HepG2 (cell line): Measurements from ENCODE around the gene SERPINE3. TPM values are rescaled to one million over a fixed set of nuclear protein-coding genes. Genes with fewer than 3 reads are reported as not detected.

Experiments
- ATAC-seq: fragments of 200-7000 bp; cut with Tn5 transposase; 3 replicates; pipeline ENCODE4 v1.9.1; 2020; ENCODE audit warnings: mild to moderate bottlenecking, moderate library complexity
- BruUV-seq: library from RNA; stranded (reverse); fragments of 400-500 nt; replicated peaks from 2 replicates; lab custom pipeline; 2021; lab: Mats Ljungman, UMichigan
- CTCF ChIA-PET: fragments of 300-600 bp; formaldehyde crosslinking; extraction: SDS; loops from one replicate; lab custom pipeline; 2021; ENCODE audit warnings: low total read pairs, inconsistent platforms, low intra/inter-chr PET ratio; lab: Yijun Ruan, JAX
- POLR2A ChIA-PET: fragments of 350-600 bp; sonication (Branson Sonifier 250); formaldehyde crosslinking; loops from one replicate; lab custom pipeline; 2020; ENCODE audit warnings: antibody characterized with exemption, inconsistent platforms; lab: Yijun Ruan, JAX
- DNase-seq: peaks from one replicate; pipeline ENCODE4 v3.0.0-alpha.2; 2015; ENCODE audit warnings: low spot score
- FAIRE-seq: peaks from 3 replicates; lab custom pipeline; 2011; peaks lifted over from hg19 to GRCh38; lab: Jason Lieb, UNC
- H2AFZ ChIP-seq: one replicate; pipeline ENCODE4 v1.6.1; 2011; ENCODE audit warnings: low read length, inconsistent platforms
- H3K27ac ChIP-seq: fragments of 300-600 bp; 3 replicates; pipeline ENCODE4 v1.8.0; 2011; ENCODE audit warnings: mixed run types, mild to moderate bottlenecking, mixed read lengths, low read length, inconsistent platforms; ENCODE audit not compliant: insufficient read depth; ENCODE audit errors: extremely low read length
- H3K27me3 ChIP-seq, 2 experiments: fragments of 200-600 bp in 1 of 2; 2 replicates in 1 of 2; 3 replicates in 1 of 2; pipeline versions ENCODE4 v1.6.0 to v1.8.0; 2011; ENCODE audit warnings: low read length in 2 of 2, mild to moderate bottlenecking in 2 of 2, moderate library complexity in 2 of 2, inconsistent platforms in 1 of 2; ENCODE audit not compliant: insufficient read depth in 2 of 2, control insufficient read depth in 1 of 2
- H3K36me3 ChIP-seq, 2 experiments: fragments of 200-600 bp in 1 of 2; replicated peaks in 1 of 2; 2 replicates in 1 of 2; 3 replicates in 1 of 2; pipeline versions ENCODE4 v1.5.1 to v1.8.0; 2011; ENCODE audit warnings: low read length in 2 of 2, inconsistent platforms in 1 of 2; ENCODE audit not compliant: insufficient read depth in 2 of 2, control insufficient read depth in 1 of 2
- H3K4me1 ChIP-seq: 2 replicates; pipeline ENCODE4 v1.5.1; 2012; ENCODE audit warnings: low read length, inconsistent platforms; ENCODE audit not compliant: insufficient read depth
- H3K4me2 ChIP-seq: 2 replicates; pipeline ENCODE4 v1.6.0; 2011; ENCODE audit warnings: low read depth, low read length, inconsistent platforms
- H3K4me3 ChIP-seq, 3 experiments: fragments of 200-600 bp in 1 of 3; sonication (generic), shearing (Covaris generic) in 1 of 3; replicated peaks in 1 of 3; 2 replicates each; pipeline ENCODE4 v1.5.1; 2011 to 2016; ENCODE audit warnings: low read length in 3 of 3, inconsistent platforms in 2 of 3, low read depth in 2 of 3, mild to moderate bottlenecking in 2 of 3, control low read depth in 1 of 3, mixed read lengths in 1 of 3; ENCODE audit not compliant: insufficient read depth in 1 of 3
- H3K79me2 ChIP-seq: one replicate; pipeline ENCODE4 v1.6.1; 2011; ENCODE audit warnings: low read length, inconsistent platforms; ENCODE audit not compliant: insufficient read depth
- H3K9ac ChIP-seq: 2 replicates; pipeline ENCODE4 v1.6.0; 2011; ENCODE audit warnings: mild to moderate bottlenecking, low read depth, low read length, inconsistent platforms; ENCODE audit not compliant: insufficient read depth
- H3K9me3 ChIP-seq: 2 replicates; pipeline ENCODE4 v1.5.1; 2012; ENCODE audit warnings: mild to moderate bottlenecking, low read length
- H4K20me1 ChIP-seq: 2 replicates; pipeline ENCODE4 v1.6.0; 2011; ENCODE audit warnings: inconsistent platforms, mild to moderate bottlenecking, low read length, moderate library complexity; ENCODE audit not compliant: insufficient read depth
- NBN ChIP-seq: fragments of 450-650 bp; conservative IDR thresholded peaks from 2 replicates; pipeline ENCODE4 v1.6.1; 2017
- XBP1 ChIP-seq: sonication (generic); formaldehyde crosslinking; IDR thresholded peaks from 2 replicates; pipeline ENCODE4 v1.5.0; 2020; ENCODE audit warnings: missing genetic modification reagents
- ZNF616 ChIP-seq: sonication (generic); formaldehyde crosslinking; IDR thresholded peaks from 2 replicates; pipeline ENCODE4 v1.5.0; 2020; ENCODE audit warnings: low read depth, mild to moderate bottlenecking, missing genetic modification reagents
- ZSCAN9 ChIP-seq: IDR thresholded peaks from 2 replicates; pipeline ENCODE4 v1.6.1; 2016; ENCODE audit warnings: borderline replicate concordance
- WGBS: methylation state at CpG from one replicate; pipeline ENCODE4 v1.1.6; 2017; ENCODE audit warnings: low lambda C conversion rate; 5-methylcytosine and 5-hydroxymethylcytosine counted together
- in situ Hi-C: cut with HindIII; loops from 2 replicates; pipeline ENCODE4 v1.10.0; 2017; ENCODE audit warnings: low pct_unique_long_range_greater_than_20kb; ENCODE audit not compliant: extremely low pct_ligation_motif_present
- intact Hi-C: fragments of 100-400 bp; cut with micrococcal nuclease; formaldehyde crosslinking; loops from one replicate; pipeline ENCODE4 v1.10.0; 2022; ENCODE audit not compliant: unreplicated experiment
- polyA plus RNA-seq, 8 experiments: library from polyadenylated mRNA; depleted of rRNA in 3 of 8; stranded (reverse) in 7 of 8; unstranded in 1 of 8; fragments of >200 nt; fragmentation: Illumina TruSeq in 4 of 8; extraction: Trizol in 4 of 8; gene quantifications; 2 replicates each; pipeline versions ENCODE4 v1.2.1 to v1.2.3, GENCODE V29; 2011 to 2016; ENCODE audit warnings: low read depth in 4 of 8, missing spikeins in 1 of 8, mixed read lengths in 1 of 8; ENCODE audit not compliant: insufficient read depth in 1 of 8
- total RNA-seq, 5 experiments: library from RNA; depleted of rRNA; stranded (reverse); fragments of >200 nt; fragmentation: Illumina TruSeq; extraction: Trizol; gene quantifications; 2 replicates each; pipeline ENCODE4 v1.2.3, GENCODE V29; 2016; ENCODE audit warnings: low read depth in 1 of 5
- TF ChIP-seq, protein P1 (sequence below): sonication (generic); formaldehyde crosslinking; IDR thresholded peaks from 2 replicates; pipeline ENCODE4 v1.4.0; 2020; ENCODE audit warnings: missing genetic modification reagents
- TF ChIP-seq, protein P2 (sequence below): sonication (generic); formaldehyde crosslinking; IDR thresholded peaks from 2 replicates; pipeline ENCODE4 v1.5.1; 2020; ENCODE audit warnings: missing genetic modification reagents, mild to moderate bottlenecking, borderline replicate concordance
- TF ChIP-seq, protein P3 (sequence below): sonication (generic); formaldehyde crosslinking; IDR thresholded peaks from 2 replicates; pipeline ENCODE4 v1.8.1; 2023; ENCODE audit warnings: mild to moderate bottlenecking, missing genetic modification reagents, borderline replicate concordance
- TF ChIP-seq, protein P4 (sequence below): sonication (generic); formaldehyde crosslinking; IDR thresholded peaks from 2 replicates; pipeline ENCODE4 v1.4.0; 2020; ENCODE audit warnings: mild to moderate bottlenecking, missing genetic modification reagents
- TF ChIP-seq, protein P5 (sequence below): sonication (generic); formaldehyde crosslinking; IDR thresholded peaks from 2 replicates; pipeline ENCODE4 v1.5.0; 2020; ENCODE audit warnings: missing genetic modification reagents
- TF ChIP-seq, protein P6 (sequence below): sonication (generic); formaldehyde crosslinking; IDR thresholded peaks from 2 replicates; pipeline ENCODE4 v1.4.0; 2020; ENCODE audit warnings: mild to moderate bottlenecking, missing genetic modification reagents

Gene SERPINE3
- total and polyA plus RNA-seq, 2 of the 13 experiments (the other 11 are each of a cell fraction or from before 2014, with no cell fraction given), result not detected

DNA sequence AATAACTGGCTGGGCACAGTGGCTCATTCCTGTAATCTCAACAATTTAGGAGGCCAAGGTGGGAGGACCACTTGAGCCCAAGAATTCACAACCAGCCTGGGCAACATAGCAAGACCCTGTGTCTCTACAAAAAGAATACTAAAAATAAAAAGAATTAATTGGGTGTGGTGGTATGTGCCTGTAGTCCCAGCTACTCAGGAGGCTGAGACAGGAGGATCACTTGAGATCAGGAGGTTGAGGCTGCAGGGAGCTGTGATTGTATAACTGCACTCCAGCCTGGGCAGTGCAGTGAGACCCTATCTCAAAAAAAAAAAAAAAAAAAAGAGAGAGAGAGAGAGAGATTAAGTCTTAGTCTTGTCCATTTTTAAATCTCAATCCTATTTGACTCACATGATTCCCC, 35.6 kb upstream of the SERPINE3 start:
- in situ Hi-C loops, result no loop called here
- no peaks in the 10 kb centered on the region for H3K79me2 ChIP-seq
- no peaks in the 10 kb centered on the region for H4K20me1 ChIP-seq
- no peak overlapping the region for H3K4me2 ChIP-seq
- no peak overlapping the region for H3K27ac ChIP-seq
- ChIA-PET CTCF (no interaction called here), POLR2A (no interaction called here)
- no peak overlapping the region for H3K9ac ChIP-seq
- H3K4me1 ChIP-seq, result no peaks in the 10 kb centered on the region
- TF ChIP-seq ZNF616 (CRISPR knock-in tag), result no peak
- TF ChIP-seq, protein P1, sequence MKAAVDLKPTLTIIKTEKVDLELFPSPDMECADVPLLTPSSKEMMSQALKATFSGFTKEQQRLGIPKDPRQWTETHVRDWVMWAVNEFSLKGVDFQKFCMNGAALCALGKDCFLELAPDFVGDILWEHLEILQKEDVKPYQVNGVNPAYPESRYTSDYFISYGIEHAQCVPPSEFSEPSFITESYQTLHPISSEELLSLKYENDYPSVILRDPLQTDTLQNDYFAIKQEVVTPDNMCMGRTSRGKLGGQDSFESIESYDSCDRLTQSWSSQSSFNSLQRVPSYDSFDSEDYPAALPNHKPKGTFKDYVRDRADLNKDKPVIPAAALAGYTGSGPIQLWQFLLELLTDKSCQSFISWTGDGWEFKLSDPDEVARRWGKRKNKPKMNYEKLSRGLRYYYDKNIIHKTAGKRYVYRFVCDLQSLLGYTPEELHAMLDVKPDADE (CRISPR knock-in tag), result no peak
- TF ChIP-seq ZSCAN9 (CRISPR knock-in tag), result no peak
- no peaks in the 10 kb centered on the region for H3K9me3 ChIP-seq
- ATAC-seq (no peak), DNase-seq (no peak), FAIRE-seq (no peak)
- intact Hi-C loops, result loop anchor here (1.0 kb wide), 1 partner anchor 32 kb away; no protein-coding TSS in a partner anchor
- H2AFZ ChIP-seq, result no peak overlapping the region
- H3K36me3 ChIP-seq, result no peaks in the 10 kb centered on the region
- peaks cover 0 to 18% of the 10 kb centered on the region in 2 experiments; a peak in 2 of 5 replicates for H3K27me3 ChIP-seq
- no TSS peak for BruUV-seq
- no peak overlapping the region for H3K4me3 ChIP-seq

DNA sequence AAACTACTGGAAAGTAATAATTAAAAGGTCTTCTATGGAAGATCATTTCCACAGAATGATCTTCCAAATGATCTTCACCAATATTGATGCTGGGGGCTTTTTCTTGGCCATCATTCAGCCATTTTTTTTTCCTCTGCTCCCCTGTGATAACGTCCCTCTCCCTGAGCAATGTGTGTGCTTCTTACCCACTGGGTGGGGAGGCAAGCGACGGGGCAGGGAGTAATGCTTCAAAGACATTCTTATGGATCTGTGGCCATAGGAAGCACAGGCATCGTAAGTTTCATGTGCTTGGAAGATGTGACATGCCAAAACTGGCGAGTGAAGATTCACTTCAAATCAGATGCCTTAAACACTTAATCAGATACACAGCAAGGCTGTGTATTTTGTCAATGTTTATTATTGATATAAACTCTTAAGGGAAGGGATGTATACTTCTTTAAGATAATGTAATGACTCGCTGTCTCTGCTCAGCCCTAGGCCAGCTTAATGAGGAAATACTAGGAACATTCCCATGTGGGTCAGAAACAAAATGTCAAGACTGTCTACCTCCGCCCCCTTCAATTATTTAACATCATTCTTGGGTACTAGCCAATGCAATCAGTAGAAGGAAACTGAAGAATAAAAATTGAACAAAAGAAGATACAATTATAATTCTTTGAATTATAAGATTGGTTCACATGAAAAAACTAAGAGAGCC, 34.1 kb upstream of the SERPINE3 start:
- CTCF ChIA-PET, result no interaction called here
- POLR2A ChIA-PET, result no interaction called here
- H3K4me2 ChIP-seq, result no peak overlapping the region
- H3K27me3 ChIP-seq, result peaks cover 0 to 10% of the 10 kb centered on the region in 2 experiments; a peak in 2 of 5 replicates
- WGBS, result 34% methylated on average over 7 of the region's 7 CpGs
- no peak overlapping the region for H3K4me3 ChIP-seq
- no TSS peak for BruUV-seq
- FAIRE-seq (no peak), ATAC-seq (no peak), DNase-seq (no peak)
- H3K4me1 ChIP-seq, result no peaks in the 10 kb centered on the region
- in situ Hi-C loops, result no loop called here
- no peaks in the 10 kb centered on the region for H3K9me3 ChIP-seq
- intact Hi-C loops, result no loop called here
- H4K20me1 ChIP-seq, result no peaks in the 10 kb centered on the region
- no peak overlapping the region for H2AFZ ChIP-seq
- H3K27ac ChIP-seq, result no peak overlapping the region
- no peaks in the 10 kb centered on the region for H3K79me2 ChIP-seq
- H3K9ac ChIP-seq, result no peak overlapping the region
- no peaks in the 10 kb centered on the region for H3K36me3 ChIP-seq
- TF ChIP-seq NBN (no peak), XBP1 (CRISPR knock-in tag) (no peak)
- TF ChIP-seq, protein P2, sequence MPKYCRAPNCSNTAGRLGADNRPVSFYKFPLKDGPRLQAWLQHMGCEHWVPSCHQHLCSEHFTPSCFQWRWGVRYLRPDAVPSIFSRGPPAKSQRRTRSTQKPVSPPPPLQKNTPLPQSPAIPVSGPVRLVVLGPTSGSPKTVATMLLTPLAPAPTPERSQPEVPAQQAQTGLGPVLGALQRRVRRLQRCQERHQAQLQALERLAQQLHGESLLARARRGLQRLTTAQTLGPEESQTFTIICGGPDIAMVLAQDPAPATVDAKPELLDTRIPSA (CRISPR knock-in tag), result no peak
- TF ChIP-seq, protein P3, sequence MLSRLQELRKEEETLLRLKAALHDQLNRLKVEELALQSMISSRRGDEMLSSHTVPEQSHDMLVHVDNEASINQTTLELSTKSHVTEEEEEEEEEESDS (CRISPR knock-in tag), result no peak
- TF ChIP-seq, protein P4, sequence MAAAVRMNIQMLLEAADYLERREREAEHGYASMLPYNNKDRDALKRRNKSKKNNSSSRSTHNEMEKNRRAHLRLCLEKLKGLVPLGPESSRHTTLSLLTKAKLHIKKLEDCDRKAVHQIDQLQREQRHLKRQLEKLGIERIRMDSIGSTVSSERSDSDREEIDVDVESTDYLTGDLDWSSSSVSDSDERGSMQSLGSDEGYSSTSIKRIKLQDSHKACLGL, result no peak
- TF ChIP-seq, protein P5, sequence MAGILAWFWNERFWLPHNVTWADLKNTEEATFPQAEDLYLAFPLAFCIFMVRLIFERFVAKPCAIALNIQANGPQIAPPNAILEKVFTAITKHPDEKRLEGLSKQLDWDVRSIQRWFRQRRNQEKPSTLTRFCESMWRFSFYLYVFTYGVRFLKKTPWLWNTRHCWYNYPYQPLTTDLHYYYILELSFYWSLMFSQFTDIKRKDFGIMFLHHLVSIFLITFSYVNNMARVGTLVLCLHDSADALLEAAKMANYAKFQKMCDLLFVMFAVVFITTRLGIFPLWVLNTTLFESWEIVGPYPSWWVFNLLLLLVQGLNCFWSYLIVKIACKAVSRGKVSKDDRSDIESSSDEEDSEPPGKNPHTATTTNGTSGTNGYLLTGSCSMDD (CRISPR knock-in tag), result no peak
- TF ChIP-seq, protein P6, sequence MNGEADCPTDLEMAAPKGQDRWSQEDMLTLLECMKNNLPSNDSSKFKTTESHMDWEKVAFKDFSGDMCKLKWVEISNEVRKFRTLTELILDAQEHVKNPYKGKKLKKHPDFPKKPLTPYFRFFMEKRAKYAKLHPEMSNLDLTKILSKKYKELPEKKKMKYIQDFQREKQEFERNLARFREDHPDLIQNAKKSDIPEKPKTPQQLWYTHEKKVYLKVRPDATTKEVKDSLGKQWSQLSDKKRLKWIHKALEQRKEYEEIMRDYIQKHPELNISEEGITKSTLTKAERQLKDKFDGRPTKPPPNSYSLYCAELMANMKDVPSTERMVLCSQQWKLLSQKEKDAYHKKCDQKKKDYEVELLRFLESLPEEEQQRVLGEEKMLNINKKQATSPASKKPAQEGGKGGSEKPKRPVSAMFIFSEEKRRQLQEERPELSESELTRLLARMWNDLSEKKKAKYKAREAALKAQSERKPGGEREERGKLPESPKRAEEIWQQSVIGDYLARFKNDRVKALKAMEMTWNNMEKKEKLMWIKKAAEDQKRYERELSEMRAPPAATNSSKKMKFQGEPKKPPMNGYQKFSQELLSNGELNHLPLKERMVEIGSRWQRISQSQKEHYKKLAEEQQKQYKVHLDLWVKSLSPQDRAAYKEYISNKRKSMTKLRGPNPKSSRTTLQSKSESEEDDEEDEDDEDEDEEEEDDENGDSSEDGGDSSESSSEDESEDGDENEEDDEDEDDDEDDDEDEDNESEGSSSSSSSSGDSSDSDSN (CRISPR knock-in tag), result no peak
